ENCODE measurements around the gene POU5F2. TPM values are rescaled to one million over a fixed set of nuclear protein-coding genes. Genes with fewer than 3 reads are reported as not detected.

The POU5F2 gene
- total RNA-seq, 1 donor from 2014 or later = 2.9 TPM

DNA sequence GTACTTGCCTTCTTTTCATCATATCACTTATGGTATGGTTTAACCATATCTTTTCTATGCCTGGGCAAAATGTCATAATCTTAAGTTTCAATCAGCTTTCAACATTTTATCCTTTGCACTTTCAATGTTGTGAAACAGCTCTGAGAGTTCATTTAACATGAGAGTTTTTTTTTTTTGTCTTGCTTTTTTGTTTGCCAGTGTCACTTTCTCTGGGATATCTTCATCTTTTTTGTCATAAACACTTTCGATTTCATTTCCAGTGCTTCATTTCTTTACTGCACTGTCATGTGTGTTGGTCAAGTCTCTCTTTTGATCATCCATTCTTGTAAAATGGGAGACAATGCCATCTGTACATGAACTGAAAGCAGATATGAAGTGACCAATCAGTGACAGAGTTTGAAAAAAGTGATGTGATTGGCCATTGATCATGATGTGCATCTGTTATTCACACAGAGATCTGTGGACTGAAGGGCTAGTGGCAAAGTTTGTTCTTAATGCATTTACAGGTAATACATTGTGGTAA is 7.5 kb upstream of the POU5F2 start:
- Mint-ChIP-seq H3K9me3 (no peaks in the 10 kb centered on the region), H3K27ac (no peak overlapping the region), H3K27me3 (no peaks in the 10 kb centered on the region), H3K4me1 (no peaks in the 10 kb centered on the region), H3K4me3 (no peak overlapping the region), H3K36me3 (ENCODE audit: low read depth) (peaks cover 15% of the 10 kb centered on the region)
- TF ChIP-seq, protein P1, sequence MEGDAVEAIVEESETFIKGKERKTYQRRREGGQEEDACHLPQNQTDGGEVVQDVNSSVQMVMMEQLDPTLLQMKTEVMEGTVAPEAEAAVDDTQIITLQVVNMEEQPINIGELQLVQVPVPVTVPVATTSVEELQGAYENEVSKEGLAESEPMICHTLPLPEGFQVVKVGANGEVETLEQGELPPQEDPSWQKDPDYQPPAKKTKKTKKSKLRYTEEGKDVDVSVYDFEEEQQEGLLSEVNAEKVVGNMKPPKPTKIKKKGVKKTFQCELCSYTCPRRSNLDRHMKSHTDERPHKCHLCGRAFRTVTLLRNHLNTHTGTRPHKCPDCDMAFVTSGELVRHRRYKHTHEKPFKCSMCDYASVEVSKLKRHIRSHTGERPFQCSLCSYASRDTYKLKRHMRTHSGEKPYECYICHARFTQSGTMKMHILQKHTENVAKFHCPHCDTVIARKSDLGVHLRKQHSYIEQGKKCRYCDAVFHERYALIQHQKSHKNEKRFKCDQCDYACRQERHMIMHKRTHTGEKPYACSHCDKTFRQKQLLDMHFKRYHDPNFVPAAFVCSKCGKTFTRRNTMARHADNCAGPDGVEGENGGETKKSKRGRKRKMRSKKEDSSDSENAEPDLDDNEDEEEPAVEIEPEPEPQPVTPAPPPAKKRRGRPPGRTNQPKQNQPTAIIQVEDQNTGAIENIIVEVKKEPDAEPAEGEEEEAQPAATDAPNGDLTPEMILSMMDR (IDR thresholded peaks at IDR 0.05) = no peak
- ChIA-PET CTCF (no interaction called here), POLR2A (no interaction called here)
- ATAC-seq (ENCODE audit: low read depth) (no peak), DNase-seq (no peak)
- intact Hi-C loops (cut with micrococcal nuclease) = no loop called here

- ChIA-PET CTCF (no interaction called here), POLR2A (no interaction called here)
- H3K4me3 Mint-ChIP-seq = no peak overlapping the region
- no peaks in the 10 kb centered on the region for H3K9me3 Mint-ChIP-seq
- no peak overlapping the region for H3K27ac Mint-ChIP-seq
- no peak for DNase-seq
- no peaks in the 10 kb centered on the region for H3K4me1 Mint-ChIP-seq
- ATAC-seq (ENCODE audit: low read depth) = no peak
- peaks cover 25% of the 10 kb centered on the region for H3K36me3 Mint-ChIP-seq (ENCODE audit: low read depth)
- TF ChIP-seq, protein P1 (IDR thresholded peaks at IDR 0.05) = no peak
- intact Hi-C loops (cut with micrococcal nuclease) = no loop called here
- H3K27me3 Mint-ChIP-seq = no peaks in the 10 kb centered on the region
These were observed 5.1 kb upstream of the POU5F2 start for GRCh38 chr5:93746406-93747056.

- POLR2A ChIA-PET = no interaction called here
- Mint-ChIP-seq H3K9me3 (peaks cover 10% of the 10 kb centered on the region), H3K4me1 (peaks cover 2% of the 10 kb centered on the region), H3K27ac (no peak overlapping the region), H3K4me3 (no peak overlapping the region), H3K36me3 (ENCODE audit: low read depth) (peaks cover 50% of the 10 kb centered on the region), H3K27me3 (no peaks in the 10 kb centered on the region)
- no peak for ATAC-seq (ENCODE audit: low read depth)
- TF ChIP-seq, protein P1 (IDR thresholded peaks at IDR 0.05) = no peak
- DNase-seq = no peak
- intact Hi-C loops (cut with micrococcal nuclease) = no loop called here
- CTCF ChIA-PET = no interaction called here
These were observed 5.1 kb downstream of the POU5F2 start for GRCh38 chr5:93736284-93736683.

- ChIA-PET CTCF (no interaction called here), POLR2A (no interaction called here)
- H3K4me1 Mint-ChIP-seq = no peaks in the 10 kb centered on the region
- H3K36me3 Mint-ChIP-seq (ENCODE audit: low read depth) = peaks cover 43% of the 10 kb centered on the region
- TF ChIP-seq, protein P1 (IDR thresholded peaks at IDR 0.05) = no peak
- peaks cover 10% of the 10 kb centered on the region for H3K9me3 Mint-ChIP-seq
- no peak overlapping the region for H3K27ac Mint-ChIP-seq
- DNase-seq = no peak
- ATAC-seq (ENCODE audit: low read depth) = no peak
- no peaks in the 10 kb centered on the region for H3K27me3 Mint-ChIP-seq
- intact Hi-C loops (cut with micrococcal nuclease) = no loop called here
- H3K4me3 Mint-ChIP-seq = no peak overlapping the region
These were observed 6.0 kb downstream of the POU5F2 start for GRCh38 chr5:93735378-93735777.

DNA sequence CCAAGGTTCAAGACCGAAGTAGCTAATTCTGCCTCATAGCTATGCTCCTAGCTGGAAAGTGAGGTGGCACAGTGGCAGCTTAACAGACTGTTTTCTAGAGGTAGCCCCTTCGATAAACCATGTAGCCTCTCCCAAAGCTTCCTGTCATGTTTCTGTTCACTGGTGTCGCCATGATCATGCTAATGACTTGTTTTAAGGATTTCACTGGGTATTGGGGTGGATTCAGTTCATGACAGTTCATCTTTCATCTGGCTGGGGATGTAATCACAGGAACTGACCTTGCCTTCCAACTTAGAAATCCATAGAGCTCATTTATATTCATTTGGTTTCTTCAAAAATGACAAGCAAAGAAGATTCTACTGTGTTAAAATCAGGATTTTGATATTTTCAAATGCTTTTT is 9.4 kb downstream of the POU5F2 start:
- ATAC-seq (ENCODE audit: low read depth) (no peak), DNase-seq (no peak)
- no peaks in the 10 kb centered on the region for H3K4me1 Mint-ChIP-seq
- ChIA-PET CTCF (no interaction called here), POLR2A (no interaction called here)
- H3K9me3 Mint-ChIP-seq = no peaks in the 10 kb centered on the region
- H3K36me3 Mint-ChIP-seq (ENCODE audit: low read depth) = peaks cover 17% of the 10 kb centered on the region
- TF ChIP-seq, protein P1 (IDR thresholded peaks at IDR 0.05) = no peak
- H3K27ac Mint-ChIP-seq = no peak overlapping the region
- intact Hi-C loops (cut with micrococcal nuclease) = no loop called here
- H3K4me3 Mint-ChIP-seq = no peak overlapping the region
- no peaks in the 10 kb centered on the region for H3K27me3 Mint-ChIP-seq

Measured in activated B cell treated with CpG ODN at 0.5 μM for 24 hours (primary cell).